Naive thymus-derived CD8-positive, alpha-beta T cell (primary cell): ENCODE data around the gene MMEL1. TPM values are rescaled to one million over a fixed set of nuclear protein-coding genes. Genes with fewer than 3 reads are reported as not detected.

Experiments
- ATAC-seq, 2 donors: fragments of 150-1000 bp; cut with Tn5 transposase in 1 of 2; sonication (Bioruptor Pico), chemical (Tn5 transposase) in 1 of 2; 1 replicate in 1 of 2; 2 replicates in 1 of 2; pipeline ENCODE4 v1.10.0; 2021; ENCODE audit warnings: mild to moderate bottlenecking in 2 of 2, moderate library complexity in 2 of 2
- POLR2A ChIA-PET: fragments of 350-600 bp; sonication (Branson Sonifier 250); formaldehyde crosslinking; loops from one replicate; lab custom pipeline; 2021; ENCODE audit warnings: antibody characterized with exemption; lab: Charles Lee
- DNase-seq, 10 donors: peaks; one replicate each; pipeline versions ENCODE4 v3.0.0 to v3.0.0-alpha.2; 2020 to 2022
- H3K27ac Mint-ChIP-seq, 10 donors: one replicate each; pipeline ENCODE4 v1.8.0; 2020 to 2022; ENCODE audit warnings: mild to moderate bottlenecking in 10 of 10, mixed read lengths in 10 of 10, moderate library complexity in 4 of 10, inconsistent platforms in 1 of 10
- H3K27me3 Mint-ChIP-seq, 5 donors: one replicate each; pipeline ENCODE4 v1.8.0; 2021 to 2022; ENCODE audit warnings: mixed read lengths in 5 of 5
- H3K36me3 Mint-ChIP-seq, 3 donors: one replicate each; pipeline ENCODE4 v1.8.0; 2020 to 2022; ENCODE audit warnings: mixed read lengths in 3 of 3, mild to moderate bottlenecking in 2 of 3, inconsistent platforms in 1 of 3
- H3K4me1 Mint-ChIP-seq, 4 donors: one replicate each; pipeline ENCODE4 v1.8.0; 2021 to 2022; ENCODE audit warnings: mixed read lengths in 4 of 4
- H3K4me3 Mint-ChIP-seq, 10 donors: one replicate each; pipeline ENCODE4 v1.8.0; 2020 to 2022; ENCODE audit warnings: mild to moderate bottlenecking in 10 of 10, mixed read lengths in 10 of 10, moderate library complexity in 6 of 10, inconsistent platforms in 1 of 10
- H3K9me3 Mint-ChIP-seq, 9 donors: one replicate each; pipeline ENCODE4 v1.8.0; 2020 to 2022; ENCODE audit warnings: mixed read lengths in 9 of 9, mild to moderate bottlenecking in 3 of 9, inconsistent platforms in 1 of 9, moderate library complexity in 1 of 9
- polyA plus RNA-seq, 3 donors: library from polyadenylated mRNA; unstranded; fragments of 300-500 nt; fragmentation: Illumina TruSeq; gene quantifications; one replicate each; pipeline ENCODE4 v1.2.3, GENCODE V29; 2021
- total RNA-seq, 8 experiments: library from RNA in 2 of 8; stranded (reverse) in 2 of 8; gene quantifications; one replicate each; pipeline ENCODE4 v1.2.3 and lab custom pipeline; 2021 to 2026

Gene MMEL1
- total and polyA plus RNA-seq, 5 experiments from 2014 or later = 2.5 to 18.9 (median 6.0) TPM

GRCh38 chr1:2597441-2598328, 35.1 kb downstream of the MMEL1 start:
- peaks cover 0 to 10% (median 6%) of the 10 kb centered on the region in 4 donors for H3K4me1 Mint-ChIP-seq
- DNase-seq = peak in 1 of 10 donors; percentile 59
- peak overlapping the region in 3 of 10 donors; percentile 40 to 67 (median 57) for H3K27ac Mint-ChIP-seq
- POLR2A ChIA-PET = no interaction called here
- H3K4me3 Mint-ChIP-seq = no peak overlapping the region
- no peaks in the 10 kb centered on the region for H3K36me3 Mint-ChIP-seq
- H3K27me3 Mint-ChIP-seq = peaks cover 0 to 4% (median 1%) of the 10 kb centered on the region in 5 donors
- no peak for ATAC-seq
- H3K9me3 Mint-ChIP-seq = peaks cover 0 to 9% (median 3%) of the 10 kb centered on the region in 9 donors

- Mint-ChIP-seq H3K9me3 (peaks cover 0 to 9% (median 2%) of the 10 kb centered on the region in 9 donors), H3K27me3 (peaks cover 0 to 1% (median 0%) of the 10 kb centered on the region in 5 donors), H3K27ac (peak overlapping the region in 1 of 10 donors; percentile 57), H3K36me3 (no peaks in the 10 kb centered on the region), H3K4me3 (no peak overlapping the region), H3K4me1 (peaks cover 0 to 14% (median 7%) of the 10 kb centered on the region in 4 donors)
- POLR2A ChIA-PET = no interaction called here
- ATAC-seq = no peak
- no peak for DNase-seq
Measured at GRCh38 chr1:2596530-2597333, 36.1 kb downstream of the MMEL1 start.

- no peaks in the 10 kb centered on the region for H3K36me3 Mint-ChIP-seq
- peaks cover 0 to 9% (median 2%) of the 10 kb centered on the region in 9 donors for H3K9me3 Mint-ChIP-seq
- H3K4me1 Mint-ChIP-seq = peaks cover 0 to 21% (median 11%) of the 10 kb centered on the region in 4 donors
- POLR2A ChIA-PET = no interaction called here
- peaks cover 0 to 1% (median 0%) of the 10 kb centered on the region in 5 donors for H3K27me3 Mint-ChIP-seq
- no peak overlapping the region for H3K27ac Mint-ChIP-seq
- ATAC-seq (no peak), DNase-seq (peak in 1 of 10 donors; percentile 16)
- no peak overlapping the region for H3K4me3 Mint-ChIP-seq
Measured at GRCh38 chr1:2595812-2596529, 36.8 kb downstream of the MMEL1 start.

- H3K27ac Mint-ChIP-seq = no peak overlapping the region
- H3K27me3 Mint-ChIP-seq = peaks cover 0 to 1% (median 0%) of the 10 kb centered on the region in 5 donors
- peaks cover 0 to 9% (median 2%) of the 10 kb centered on the region in 9 donors for H3K9me3 Mint-ChIP-seq
- DNase-seq (peak in 1 of 10 donors; percentile 50), ATAC-seq (no peak)
- peaks cover 0 to 1% (median 0%) of the 10 kb centered on the region in 3 donors for H3K36me3 Mint-ChIP-seq
- H3K4me3 Mint-ChIP-seq = no peak overlapping the region
- H3K4me1 Mint-ChIP-seq = peaks cover 0 to 22% (median 11%) of the 10 kb centered on the region in 4 donors
- POLR2A ChIA-PET = no interaction called here
Measured at GRCh38 chr1:2595261-2595811, 37.5 kb downstream of the MMEL1 start.

- H3K27me3 Mint-ChIP-seq = peaks cover 0 to 1% (median 0%) of the 10 kb centered on the region in 5 donors
- no peak overlapping the region for H3K4me3 Mint-ChIP-seq
- H3K4me1 Mint-ChIP-seq = peaks cover 0 to 22% (median 11%) of the 10 kb centered on the region in 4 donors
- H3K9me3 Mint-ChIP-seq = peaks cover 0 to 9% (median 2%) of the 10 kb centered on the region in 9 donors
- peaks cover 0 to 4% (median 0%) of the 10 kb centered on the region in 3 donors for H3K36me3 Mint-ChIP-seq
- POLR2A ChIA-PET = no interaction called here
- DNase-seq (peak in 1 of 10 donors; percentile 22), ATAC-seq (no peak)
- no peak overlapping the region for H3K27ac Mint-ChIP-seq
Measured at GRCh38 chr1:2594641-2595131, 38.1 kb downstream of the MMEL1 start.

GRCh38 chr1:2594001-2594640, 38.7 kb downstream of the MMEL1 start:
- Mint-ChIP-seq H3K27me3 (peaks cover 0 to 1% (median 0%) of the 10 kb centered on the region in 5 donors), H3K4me1 (peaks cover 0 to 22% (median 12%) of the 10 kb centered on the region in 4 donors), H3K4me3 (no peak overlapping the region), H3K36me3 (peaks cover 0 to 9% (median 3%) of the 10 kb centered on the region in 3 donors), H3K9me3 (peaks cover 0 to 9% (median 2%) of the 10 kb centered on the region in 9 donors), H3K27ac (no peak overlapping the region)
- DNase-seq (peak in 1 of 10 donors; percentile 55), ATAC-seq (no peak)
- POLR2A ChIA-PET = no interaction called here

- peaks cover 0 to 22% (median 12%) of the 10 kb centered on the region in 4 donors for H3K4me1 Mint-ChIP-seq
- peak overlapping the region in 3 of 10 donors; percentile 82 to 90 (median 82) for H3K27ac Mint-ChIP-seq
- DNase-seq = peak in 1 of 10 donors; percentile 52
- POLR2A ChIA-PET = no interaction called here
- ATAC-seq = no peak
- peaks cover 0 to 11% (median 3%) of the 10 kb centered on the region in 3 donors for H3K36me3 Mint-ChIP-seq
- peaks cover 0 to 2% (median 0%) of the 10 kb centered on the region in 9 donors for H3K9me3 Mint-ChIP-seq
- H3K27me3 Mint-ChIP-seq = peaks cover 0 to 1% (median 0%) of the 10 kb centered on the region in 5 donors
- no peak overlapping the region for H3K4me3 Mint-ChIP-seq
Measured at GRCh38 chr1:2593251-2593878, 39.5 kb downstream of the MMEL1 start.

GRCh38 chr1:2592672-2593071, 40.1 kb downstream of the MMEL1 start:
- peak in 3 of 10 donors; percentile 21 to 46 (median 27) for DNase-seq
- peaks cover 0 to 1% (median 0%) of the 10 kb centered on the region in 5 donors for H3K27me3 Mint-ChIP-seq
- no peaks in the 10 kb centered on the region for H3K9me3 Mint-ChIP-seq

GRCh38 chr1:2591581-2592261, 41.1 kb downstream of the MMEL1 start:
- Mint-ChIP-seq H3K36me3 (peaks cover 0 to 11% (median 3%) of the 10 kb centered on the region in 3 donors), H3K9me3 (no peaks in the 10 kb centered on the region), H3K27ac (peak overlapping the region in 3 of 10 donors; percentile 15 to 53 (median 46)), H3K4me1 (peaks cover 0 to 22% (median 13%) of the 10 kb centered on the region in 4 donors), H3K27me3 (peaks cover 0 to 1% (median 0%) of the 10 kb centered on the region in 5 donors), H3K4me3 (peak overlapping the region in 7 of 10 donors; percentile 6 to 57 (median 51))
- DNase-seq (peak in 1 of 10 donors; percentile 42), ATAC-seq (no peak)
- POLR2A ChIA-PET = interaction anchor here (1.0 kb wide), 1 partner anchor 43 kb away, joined by 3 read pairs; no protein-coding TSS in a partner anchor

More at GRCh38 chr1:2592672-2593071, 40.1 kb downstream of the MMEL1 start:
- peak; percentile 73 to 76 for ATAC-seq
- POLR2A ChIA-PET = no interaction called here
- H3K27ac Mint-ChIP-seq = peak overlapping the region in 8 of 10 donors; percentile 47 to 90 (median 81)
- peaks cover 0 to 21% (median 12%) of the 10 kb centered on the region in 4 donors for H3K4me1 Mint-ChIP-seq
- H3K36me3 Mint-ChIP-seq = peaks cover 0 to 11% (median 3%) of the 10 kb centered on the region in 3 donors
- H3K4me3 Mint-ChIP-seq = peak overlapping the region; percentile 26 to 83 (median 62)

- H3K4me3 Mint-ChIP-seq = peak overlapping the region in 2 of 10 donors; percentile 2 to 29
- peaks cover 0 to 11% (median 3%) of the 10 kb centered on the region in 3 donors for H3K36me3 Mint-ChIP-seq
- DNase-seq = peak in 1 of 10 donors; percentile 13
- H3K4me1 Mint-ChIP-seq = peaks cover 0 to 22% (median 13%) of the 10 kb centered on the region in 4 donors
- H3K27me3 Mint-ChIP-seq = peaks cover 0 to 1% (median 0%) of the 10 kb centered on the region in 5 donors
- peak overlapping the region in 4 of 10 donors; percentile 1 to 74 (median 69) for H3K27ac Mint-ChIP-seq
- H3K9me3 Mint-ChIP-seq = no peaks in the 10 kb centered on the region
- no peak for ATAC-seq
- POLR2A ChIA-PET = interaction anchor here (1.0 kb wide), 1 partner anchor 43 kb away, joined by 3 read pairs; no protein-coding TSS in a partner anchor
Measured at GRCh38 chr1:2591233-2591580, 41.6 kb downstream of the MMEL1 start.
